Heart left ventricle (tissue), 16 donors: ENCODE measurements around the gene BMPR1B. TPM values are rescaled to one million over a fixed set of nuclear protein-coding genes. Genes with fewer than 3 reads are reported as not detected.

Source experiments
- ATAC-seq, 4 donors: fragments of 200-7000 bp; cut with Tn5 transposase; one replicate each; pipeline ENCODE4 v1.9.1; 2020 to 2022; ENCODE audit warnings: moderate library complexity in 4 of 4, mild to moderate bottlenecking in 3 of 4, moderate number of reproducible peaks in 1 of 4
- DNase-seq, 5 donors: peaks; one replicate each; pipeline ENCODE4 v3.0.0-alpha.2; 2020
- H3K27ac ChIP-seq, 12 donors: fragments of 200-600 bp; sonication (generic) in 4 of 12; one replicate each; pipeline versions ENCODE4 v1.5.0 to v1.8.0; 2016 to 2022; ENCODE audit warnings: mild to moderate bottlenecking in 2 of 12
- H3K27me3 ChIP-seq, 9 donors: fragments of 200-600 bp; sonication (generic) in 2 of 9; one replicate each; pipeline versions ENCODE4 v1.5.1 to v1.8.0; 2016 to 2022; ENCODE audit warnings: mild to moderate bottlenecking in 3 of 9
- H3K36me3 ChIP-seq, 9 donors: fragments of 200-600 bp; sonication (generic) in 2 of 9; one replicate each; pipeline versions ENCODE4 v1.5.0 to v1.8.0; 2018 to 2022; ENCODE audit warnings: mild to moderate bottlenecking in 2 of 9
- H3K4me1 ChIP-seq, 12 donors: fragments of 200-600 bp; sonication (generic) in 4 of 12; one replicate each; pipeline versions ENCODE4 v1.5.0 to v1.8.0; 2016 to 2022; ENCODE audit warnings: mild to moderate bottlenecking in 3 of 12
- H3K4me3 ChIP-seq, 12 donors: fragments of 200-600 bp; sonication (generic) in 4 of 12; one replicate each; pipeline versions ENCODE4 v1.5.0 to v1.8.0; 2017 to 2022; ENCODE audit warnings: mild to moderate bottlenecking in 9 of 12, moderate library complexity in 4 of 12
- H3K9me3 ChIP-seq, 12 donors: fragments of 200-600 bp; sonication (generic) in 4 of 12; one replicate each; pipeline versions ENCODE4 v1.5.0 to v1.8.0; 2016 to 2022; ENCODE audit warnings: mild to moderate bottlenecking in 1 of 12
- POLR2A ChIP-seq, 2 donors: fragments of 450-650 bp; IDR thresholded peaks; one replicate each; pipeline ENCODE4 v1.6.1; 2017; ENCODE audit warnings: antibody characterized with exemption in 2 of 2, mild to moderate bottlenecking in 2 of 2, moderate library complexity in 2 of 2
- WGBS, 4 donors: extraction: QIAGEN DNeasy Blood & Tissue Kit in 2 of 4; methylation state at CpG; one replicate each; pipeline versions ENCODE4 v1.1.5 to v1.1.7; 2013 to 2018; 5-methylcytosine and 5-hydroxymethylcytosine counted together
- intact Hi-C, 10 donors: fragments of 100-400 bp; cut with DNase I; formaldehyde crosslinking; loops; one replicate each; pipeline versions ENCODE4 v1.11.1 to v1.14.2; 2022
- polyA plus RNA-seq, 2 donors: library from polyadenylated mRNA; stranded (reverse); fragments of 200-250 nt; gene quantifications; one replicate each; pipeline ENCODE4 v1.2.3, GENCODE V29; 2013
- total RNA-seq, 9 donors: library from RNA; depleted of rRNA in 2 of 9; stranded (reverse); fragments of >200 nt in 2 of 9; fragmentation: NEBNext Ultra II Directional in 3 of 9; extraction: Animal tissue kit (Norgen Biotek cat#: 25700) in 3 of 9; gene quantifications; one replicate each; pipeline versions ENCODE4 v1.1.0 to v1.2.4, GENCODE V29; 2016 to 2023
- TF ChIP-seq, protein P1 (sequence below), 12 donors: fragments of 200-600 bp; sonication (generic) in 4 of 12; IDR thresholded peaks; one replicate each; pipeline versions ENCODE4 v1.5.0 to v1.8.0; 2018 to 2022; ENCODE audit warnings: antibody characterized with exemption in 12 of 12, mild to moderate bottlenecking in 5 of 12
- donor health status: ischemic (EF 13 %, LVEDD 7.1; RV severe dilation, severe dysfunction).
- donor health status: healthy with polysubstance abuse.
- donor health status: DM: no; HTN: yes; CAD: no.
- donor health status: DM: no; HTN: no; CAD: no.
- donor health status: ischemic (EF 25% LVEDD 6.9; RV normal size, moderate dysfunction).
- donor health status: ischemic (EF 25% LVEDD 5.7; RV mildly dilated, moderate dysfunction).
- donor health status: healthy.
- donor health status: DM: yes; HTN: yes; CAD: no.
- donor health status: ischemic (EF 35%, LVEDD 5.7; RV mildly dilated, moderate dysfunction).
- donor health status: nonischemic (EF 11% LVEDD 7.7; RV severe dilation, severe dysfunction).
- donor health status: DM: yes; HTN: yes; CAD: no.
- donor health status: PGD.
- donor health status: ischemic (EF 29% LVEDD 5.4; RV normal size, mild dysfunction).
- donor health status: nonischemic (EF 23%, LVEDD 6.1; RV moderate dilation, normal function).

Gene BMPR1B
- total and polyA plus RNA-seq, 11 donors = 0.29 to 7.6 (median 3.8) TPM

- H3K36me3 ChIP-seq = no peaks in the 10 kb centered on the region
- no peak overlapping the region for H3K4me3 ChIP-seq
- H3K9me3 ChIP-seq = no peaks in the 10 kb centered on the region
- no peak for DNase-seq
- no peak overlapping the region for H3K27ac ChIP-seq
- H3K27me3 ChIP-seq = no peaks in the 10 kb centered on the region
- WGBS, 4 donors = 93 to 100% (median 95%) methylated on average over 1 of the region's 1 CpG
- no peak for TF ChIP-seq POLR2A (IDR thresholded peaks at IDR 0.05)
- TF ChIP-seq, protein P1, sequence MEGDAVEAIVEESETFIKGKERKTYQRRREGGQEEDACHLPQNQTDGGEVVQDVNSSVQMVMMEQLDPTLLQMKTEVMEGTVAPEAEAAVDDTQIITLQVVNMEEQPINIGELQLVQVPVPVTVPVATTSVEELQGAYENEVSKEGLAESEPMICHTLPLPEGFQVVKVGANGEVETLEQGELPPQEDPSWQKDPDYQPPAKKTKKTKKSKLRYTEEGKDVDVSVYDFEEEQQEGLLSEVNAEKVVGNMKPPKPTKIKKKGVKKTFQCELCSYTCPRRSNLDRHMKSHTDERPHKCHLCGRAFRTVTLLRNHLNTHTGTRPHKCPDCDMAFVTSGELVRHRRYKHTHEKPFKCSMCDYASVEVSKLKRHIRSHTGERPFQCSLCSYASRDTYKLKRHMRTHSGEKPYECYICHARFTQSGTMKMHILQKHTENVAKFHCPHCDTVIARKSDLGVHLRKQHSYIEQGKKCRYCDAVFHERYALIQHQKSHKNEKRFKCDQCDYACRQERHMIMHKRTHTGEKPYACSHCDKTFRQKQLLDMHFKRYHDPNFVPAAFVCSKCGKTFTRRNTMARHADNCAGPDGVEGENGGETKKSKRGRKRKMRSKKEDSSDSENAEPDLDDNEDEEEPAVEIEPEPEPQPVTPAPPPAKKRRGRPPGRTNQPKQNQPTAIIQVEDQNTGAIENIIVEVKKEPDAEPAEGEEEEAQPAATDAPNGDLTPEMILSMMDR (IDR thresholded peaks at IDR 0.05) = no peak
- intact Hi-C loops = no loop called here
- ATAC-seq = no peak
- peaks cover 0 to 5% (median 0%) of the 10 kb centered on the region in 12 donors for H3K4me1 ChIP-seq
Observed at GRCh38 chr4:95068401-95068800, 310.6 kb downstream of the BMPR1B start.

GRCh38 chr4:95068818-95069478 is 311.2 kb downstream of the BMPR1B start:
- H3K9me3 ChIP-seq = no peaks in the 10 kb centered on the region
- intact Hi-C loops = no loop called here
- no peaks in the 10 kb centered on the region for H3K36me3 ChIP-seq
- TF ChIP-seq, protein P1 (IDR thresholded peaks at IDR 0.05) = no peak
- no peak for TF ChIP-seq POLR2A (IDR thresholded peaks at IDR 0.05)
- no peak for ATAC-seq
- H3K27ac ChIP-seq = no peak overlapping the region
- peaks cover 0 to 5% (median 0%) of the 10 kb centered on the region in 12 donors for H3K4me1 ChIP-seq
- 69 to 85% (median 82%) methylated on average over 2 of the region's 2 CpGs for WGBS, 4 donors
- DNase-seq = no peak
- H3K27me3 ChIP-seq = no peaks in the 10 kb centered on the region
- no peak overlapping the region for H3K4me3 ChIP-seq

DNA sequence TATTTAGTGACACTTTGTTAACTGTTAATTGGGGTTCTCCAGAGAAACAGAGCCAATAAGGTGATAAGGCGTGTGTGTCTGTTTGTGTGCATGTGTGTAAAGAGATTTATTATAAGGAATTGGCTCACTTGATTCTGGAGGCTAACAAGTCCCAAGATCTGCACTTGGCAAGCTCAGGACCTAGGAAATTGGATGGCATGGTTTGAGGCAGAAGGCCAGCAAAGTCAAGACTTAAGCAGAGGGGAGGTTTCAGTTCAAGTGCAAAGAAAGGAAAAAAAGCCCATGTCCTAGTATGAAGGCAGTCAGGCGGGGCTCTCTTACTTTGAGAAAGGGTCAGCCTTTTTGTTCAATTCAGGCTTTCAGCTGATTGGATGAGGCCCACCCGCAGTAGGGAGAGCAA is 314.1 kb downstream of the BMPR1B start:
- no peaks in the 10 kb centered on the region for H3K4me1 ChIP-seq
- H3K36me3 ChIP-seq = no peaks in the 10 kb centered on the region
- ATAC-seq = no peak
- intact Hi-C loops = no loop called here
- H3K27me3 ChIP-seq = no peaks in the 10 kb centered on the region
- 85 to 95% (median 94%) methylated on average over 3 of the region's 3 CpGs for WGBS, 4 donors
- H3K4me3 ChIP-seq = no peak overlapping the region
- H3K9me3 ChIP-seq = no peaks in the 10 kb centered on the region
- no peak for TF ChIP-seq POLR2A (IDR thresholded peaks at IDR 0.05)
- TF ChIP-seq, protein P1 (IDR thresholded peaks at IDR 0.05) = no peak
- DNase-seq = no peak
- no peak overlapping the region for H3K27ac ChIP-seq

GRCh38 chr4:95073646-95074045 is 315.9 kb downstream of the BMPR1B start:
- no peak overlapping the region for H3K4me3 ChIP-seq
- DNase-seq (no peak), ATAC-seq (no peak)
- 90 to 98% (median 95%) methylated on average over 1 of the region's 1 CpG for WGBS, 4 donors
- no peak overlapping the region for H3K27ac ChIP-seq
- H3K36me3 ChIP-seq = no peaks in the 10 kb centered on the region
- no peaks in the 10 kb centered on the region for H3K4me1 ChIP-seq
- intact Hi-C loops = no loop called here
- TF ChIP-seq POLR2A (IDR thresholded peaks at IDR 0.05) = no peak
- no peaks in the 10 kb centered on the region for H3K27me3 ChIP-seq
- H3K9me3 ChIP-seq = no peaks in the 10 kb centered on the region

DNA sequence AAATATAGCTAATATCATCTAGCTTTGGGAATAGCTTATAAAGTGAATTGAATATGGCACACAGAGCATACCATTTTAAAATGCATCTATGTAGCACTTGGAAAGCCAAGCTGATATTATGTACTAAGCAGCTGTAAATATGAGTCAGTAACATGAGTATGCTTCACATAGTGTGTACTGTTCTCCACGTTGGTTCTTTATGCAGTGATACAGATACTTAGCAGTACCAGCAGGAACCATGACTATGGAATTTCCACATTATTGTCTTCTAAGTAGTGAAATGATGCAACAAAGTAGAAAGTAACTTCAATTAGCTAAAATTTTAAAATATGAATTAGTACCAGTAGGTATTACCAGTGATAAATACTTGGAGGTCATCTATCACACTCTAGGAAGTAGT is 320.1 kb downstream of the BMPR1B start:
- Histone ChIP-seq H3K4me3 (no peak overlapping the region), H3K27ac (no peak overlapping the region), H3K4me1 (no peaks in the 10 kb centered on the region), H3K36me3 (no peaks in the 10 kb centered on the region), H3K9me3 (no peaks in the 10 kb centered on the region), H3K27me3 (no peaks in the 10 kb centered on the region)
- 72 to 83% (median 78%) methylated on average over 1 of the region's 1 CpG for WGBS, 4 donors
- ATAC-seq (no peak), DNase-seq (no peak)
- intact Hi-C loops = no loop called here
- TF ChIP-seq, protein P1 (IDR thresholded peaks at IDR 0.05) = no peak
- no peak for TF ChIP-seq POLR2A (IDR thresholded peaks at IDR 0.05)
